GM18507 (cell line): ENCODE results near the gene CDK9.

Experiments used
- DNase-seq: peaks from one replicate; pipeline ENCODE4 v3.0.0; 2011; ENCODE audit warnings: low read depth; ENCODE audit not compliant: insufficient read length; ENCODE audit errors: extremely low spot score
- FAIRE-seq: peaks from 2 replicates; lab custom pipeline; 2011; peaks lifted over from hg19 to GRCh38; lab: Jason Lieb, UNC

CDK9 gene

DNA sequence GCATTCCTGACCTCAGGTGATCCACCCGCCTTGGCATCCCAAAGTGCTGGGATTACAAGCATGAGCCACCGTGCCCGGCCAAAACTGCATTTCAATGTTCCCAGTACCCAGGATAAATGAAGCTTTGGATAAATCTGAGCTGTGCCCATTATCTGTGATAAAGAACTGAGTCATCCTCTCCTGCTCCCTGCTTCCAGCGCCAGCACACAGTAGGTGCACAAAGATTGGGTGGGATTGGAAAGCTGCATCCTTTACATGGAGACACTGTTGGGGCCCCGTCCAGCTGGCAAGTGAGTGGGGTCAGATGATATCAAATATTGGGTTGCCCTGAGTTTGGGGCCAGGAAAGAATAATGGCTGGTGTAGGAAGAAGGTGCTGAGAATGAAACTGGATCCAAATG, 24.8 kb upstream of the CDK9 start:
- DNase-seq (no peak), FAIRE-seq (no peak)

DNA sequence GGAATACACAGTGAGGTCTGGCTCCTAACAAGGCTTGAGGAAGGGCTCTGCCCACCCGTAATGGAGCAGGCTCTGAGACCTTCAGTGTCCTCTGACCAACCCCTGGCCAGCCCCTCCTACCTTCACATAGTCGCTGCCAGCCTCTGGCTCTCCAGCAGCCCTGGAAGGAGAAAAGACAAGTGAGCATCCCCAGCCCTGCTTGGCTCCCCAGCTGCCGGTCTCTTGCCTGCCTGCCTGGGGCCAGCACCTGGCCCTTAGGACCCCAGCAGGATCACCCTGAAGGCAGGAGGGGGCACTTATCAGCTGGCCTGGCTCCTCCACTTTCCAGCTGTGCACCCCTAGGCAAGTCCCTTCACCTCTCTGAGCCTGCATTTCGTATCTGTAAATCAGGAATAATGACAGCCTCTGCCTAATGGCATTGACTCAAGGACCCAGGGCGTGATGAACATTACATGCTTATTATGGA, 24.3 kb upstream of the CDK9 start:
- FAIRE-seq (no peak), DNase-seq (no peak)

DNA sequence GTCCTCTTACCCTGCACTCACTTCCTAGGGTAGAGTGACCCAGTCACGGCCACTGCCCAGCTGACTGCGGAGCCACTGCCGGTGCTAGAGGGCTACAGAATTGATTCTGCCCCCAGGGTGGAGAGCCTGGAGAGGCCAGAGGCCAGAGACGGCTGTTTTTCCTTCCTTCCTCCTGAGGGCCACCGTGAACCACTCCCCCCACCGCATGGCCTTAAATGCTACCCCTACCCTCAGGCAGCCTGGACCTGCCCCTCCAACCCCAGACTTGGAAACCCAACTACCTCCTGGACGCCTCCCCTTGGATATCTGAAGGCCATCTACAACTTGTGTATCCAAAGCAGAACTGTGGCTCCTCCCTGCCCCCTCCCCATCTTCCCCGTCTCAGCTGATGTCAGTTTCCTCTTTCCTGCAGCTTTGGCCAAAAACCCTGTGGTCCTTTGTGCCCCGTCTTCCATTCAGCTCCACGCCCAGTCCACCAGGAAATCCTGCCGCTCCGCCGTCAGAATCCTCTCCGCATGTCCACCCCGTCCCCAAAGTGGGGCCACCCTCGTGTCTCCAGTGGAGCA, 23.6 kb upstream of the CDK9 start:
- no peak for DNase-seq
- FAIRE-seq: no peak

DNA sequence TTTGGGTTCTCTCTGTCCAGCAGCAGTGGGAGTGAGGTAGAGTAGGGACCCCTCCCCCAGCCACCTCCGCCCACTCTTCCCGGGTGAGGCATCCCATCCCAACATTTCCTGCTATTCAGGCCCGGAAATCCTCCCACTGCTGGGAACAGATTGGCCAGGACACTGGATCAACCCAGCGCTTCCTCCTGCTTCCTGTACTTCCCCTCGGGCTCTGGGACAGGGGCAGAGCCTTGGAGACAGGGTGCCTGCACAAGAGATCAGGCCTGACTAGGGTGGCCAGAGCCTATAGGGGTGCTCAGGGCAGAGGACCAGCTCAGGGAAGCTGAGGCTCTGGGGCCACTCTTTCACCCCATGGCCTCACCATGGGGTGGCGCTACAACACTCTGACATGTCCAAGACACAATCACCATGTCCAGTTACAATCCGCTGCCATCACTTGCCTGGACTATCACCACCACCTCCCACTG, 21.9 kb upstream of the CDK9 start:
- FAIRE-seq (no peak), DNase-seq (no peak)

DNA sequence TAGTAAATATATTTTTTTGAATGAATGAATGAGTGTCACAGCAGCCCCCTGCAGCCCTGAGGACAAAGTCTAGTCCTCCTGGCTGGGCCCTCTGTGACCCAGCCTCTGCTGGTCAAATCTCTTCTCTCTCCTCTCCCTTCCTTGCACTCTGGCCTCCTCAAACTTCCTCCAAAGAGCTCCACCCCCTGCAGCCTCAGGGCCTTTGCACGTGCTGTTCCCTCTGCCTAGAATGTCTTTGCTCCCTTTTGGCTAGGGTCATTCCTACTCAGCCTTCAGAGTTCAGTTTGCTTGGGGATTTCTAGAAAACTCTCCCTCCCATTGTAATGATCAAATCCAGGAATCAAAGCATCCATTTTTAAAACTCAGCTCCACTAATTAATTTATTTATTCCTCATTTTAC, 20.4 kb upstream of the CDK9 start:
- DNase-seq (no peak), FAIRE-seq (no peak)

DNA sequence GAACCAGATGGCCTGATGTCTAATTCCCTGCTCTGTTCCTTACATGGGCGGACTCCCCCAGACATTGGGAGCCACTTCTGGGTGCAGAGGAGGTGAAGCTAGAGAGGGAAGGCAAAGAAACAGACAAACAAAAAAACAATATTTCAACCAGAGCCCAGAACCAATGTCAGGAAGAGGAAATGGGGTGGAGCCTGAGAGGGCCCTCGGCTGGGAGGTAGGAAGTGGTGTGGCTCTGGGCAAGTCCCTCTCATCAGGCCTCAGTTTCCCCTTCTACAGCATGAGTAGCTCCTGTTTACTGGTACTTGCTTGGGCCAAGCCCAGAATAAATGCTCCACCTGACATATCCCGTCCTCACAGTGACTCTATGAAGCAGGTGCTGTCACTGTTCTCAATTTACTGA, 18.4 kb upstream of the CDK9 start:
- FAIRE-seq: no peak
- DNase-seq: no peak

DNA sequence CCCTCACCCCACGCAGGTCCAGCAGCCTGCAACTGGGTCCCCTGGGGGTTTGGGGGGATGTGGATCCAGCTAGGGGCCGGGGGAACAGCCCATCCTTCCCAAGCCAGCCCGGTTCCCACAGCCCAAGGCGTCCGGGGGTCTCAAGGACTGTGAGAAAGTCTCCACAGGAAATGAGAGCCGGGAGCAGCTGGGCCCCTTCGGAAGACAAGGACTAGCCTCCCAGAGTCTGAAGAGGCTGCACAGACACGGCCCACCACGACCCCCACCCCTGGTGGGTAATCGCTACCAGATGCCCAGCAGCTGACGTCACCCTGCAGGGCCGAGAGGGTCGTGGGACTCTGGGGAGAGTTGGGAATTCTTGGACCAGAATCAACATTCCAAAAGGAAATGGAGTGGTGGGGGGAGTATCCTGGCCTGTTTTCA, 17.9 kb upstream of the CDK9 start:
- DNase-seq: no peak
- FAIRE-seq: no peak

DNA sequence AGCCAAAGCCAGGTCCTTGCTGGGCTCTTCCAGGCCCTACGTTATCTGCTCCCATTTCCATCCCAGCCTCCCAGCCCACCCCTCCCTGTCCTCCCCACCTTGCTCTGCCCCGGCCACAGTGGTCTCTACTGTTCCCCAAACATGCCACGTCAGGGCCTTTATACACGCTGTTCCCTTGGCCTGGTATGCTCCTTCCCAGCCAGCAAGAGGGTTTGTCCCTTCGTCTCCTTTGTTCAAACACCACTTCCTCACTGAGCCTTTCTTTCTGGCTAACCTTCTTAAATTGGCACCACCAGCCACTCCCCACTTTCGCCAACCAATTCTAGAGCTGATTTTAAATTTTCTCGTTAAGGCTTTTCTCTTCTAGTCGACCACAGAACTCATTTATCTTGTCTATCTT, 17.1 kb upstream of the CDK9 start:
- FAIRE-seq: no peak
- DNase-seq: no peak

DNA sequence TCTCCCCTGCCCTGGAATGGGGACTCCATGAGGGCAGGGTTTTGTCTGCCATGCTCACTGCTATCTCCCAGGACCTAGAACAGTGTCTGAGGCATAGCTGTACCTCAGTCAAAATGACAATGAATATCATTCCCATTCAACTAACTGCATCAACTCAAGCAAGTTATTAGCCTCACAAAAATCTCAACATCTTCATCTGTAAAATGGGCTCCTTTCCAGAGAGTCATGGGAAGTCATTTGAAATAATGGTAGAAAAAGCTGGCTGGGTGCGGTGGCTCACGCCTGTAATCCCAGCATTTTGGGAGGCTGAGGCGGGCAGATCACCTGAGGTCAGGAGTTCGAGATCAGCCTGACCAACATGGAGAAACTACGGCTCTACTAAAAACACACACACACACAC, 16.7 kb upstream of the CDK9 start:
- FAIRE-seq (no peak), DNase-seq (no peak)

DNA sequence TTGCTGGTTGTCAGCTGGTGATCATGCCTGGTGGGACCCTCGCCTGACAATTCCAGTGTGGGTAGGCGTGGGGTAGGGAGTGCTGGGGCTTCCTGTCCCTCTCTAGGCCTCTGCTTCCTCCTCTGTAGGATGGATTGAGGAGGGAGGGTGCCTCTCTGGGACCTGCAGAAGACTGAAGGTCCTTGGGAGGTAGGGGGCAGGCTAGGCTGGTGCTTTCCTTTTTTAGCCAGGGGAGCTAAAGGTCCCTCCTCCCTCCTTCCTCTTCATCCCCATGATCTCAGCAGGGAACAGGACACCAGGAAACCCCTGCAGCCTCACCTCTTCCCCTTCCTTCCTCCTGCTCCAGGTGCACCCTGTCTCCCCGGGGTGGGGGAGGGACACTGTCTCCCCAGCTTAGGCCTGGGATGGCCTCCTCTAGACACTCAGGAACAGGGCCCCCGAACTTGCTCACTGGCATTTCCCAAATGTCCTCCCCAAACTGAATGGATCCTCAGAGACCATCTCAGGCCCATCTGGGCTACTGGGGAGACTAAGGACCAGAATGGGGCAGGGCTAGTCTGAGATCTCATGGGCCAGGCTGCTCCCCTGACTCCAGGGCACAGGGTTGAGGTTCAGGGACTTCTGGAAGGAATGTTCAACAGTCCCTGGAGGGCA, 15.8 kb upstream of the CDK9 start:
- FAIRE-seq (no peak), DNase-seq (no peak)

DNA sequence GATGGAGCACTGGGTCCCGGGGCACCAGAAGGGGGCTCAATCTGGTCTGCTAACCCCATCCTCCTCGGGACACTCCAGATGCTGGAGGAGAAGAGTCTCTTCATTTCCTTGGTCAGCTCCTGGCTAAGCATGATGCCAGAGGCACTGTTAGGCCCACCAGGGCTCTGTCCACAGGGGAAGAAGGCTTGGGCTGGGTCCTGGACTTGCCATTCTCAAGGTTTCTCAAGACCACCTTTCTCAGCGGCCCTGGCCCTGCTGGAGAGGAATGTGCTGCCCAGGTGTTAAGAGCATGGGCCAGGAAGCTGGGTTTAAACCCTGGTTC, 15.3 kb upstream of the CDK9 start:
- DNase-seq (no peak), FAIRE-seq (no peak)

DNA sequence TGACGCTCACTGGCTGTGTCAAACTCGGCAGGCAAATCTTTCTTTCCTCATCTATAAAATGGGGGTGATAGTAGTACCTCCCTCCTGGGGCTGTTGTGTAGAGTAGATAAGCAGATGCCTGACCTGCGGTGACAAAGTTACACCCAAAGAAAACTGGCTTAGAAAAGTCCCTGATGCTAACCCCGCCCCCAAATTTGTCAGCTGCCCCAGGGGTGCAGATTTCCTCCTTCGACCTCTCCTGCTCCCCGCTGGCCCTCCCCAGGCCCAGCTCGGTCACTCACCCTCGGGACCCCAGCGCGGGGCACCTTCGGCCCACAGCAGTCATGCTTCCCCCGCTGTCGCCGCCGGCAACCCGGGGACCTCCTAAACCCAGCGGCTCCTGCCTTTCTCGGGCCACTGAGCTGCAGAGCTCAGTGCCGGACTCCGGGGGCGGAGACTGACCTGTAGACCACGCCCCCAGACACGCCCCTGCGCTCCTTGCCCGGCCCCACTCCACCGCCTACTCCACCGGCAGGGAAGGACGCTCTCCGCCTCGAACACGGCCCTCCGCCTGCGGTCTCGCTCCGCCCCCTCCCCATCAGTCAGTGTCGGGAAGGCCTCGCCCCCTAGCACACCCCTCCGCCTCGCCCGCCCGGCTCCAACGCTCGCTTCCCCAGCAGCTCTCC, 14.8 kb upstream of the CDK9 start:
- peak; percentile 93 for FAIRE-seq
- peak; percentile 82 for DNase-seq

DNA sequence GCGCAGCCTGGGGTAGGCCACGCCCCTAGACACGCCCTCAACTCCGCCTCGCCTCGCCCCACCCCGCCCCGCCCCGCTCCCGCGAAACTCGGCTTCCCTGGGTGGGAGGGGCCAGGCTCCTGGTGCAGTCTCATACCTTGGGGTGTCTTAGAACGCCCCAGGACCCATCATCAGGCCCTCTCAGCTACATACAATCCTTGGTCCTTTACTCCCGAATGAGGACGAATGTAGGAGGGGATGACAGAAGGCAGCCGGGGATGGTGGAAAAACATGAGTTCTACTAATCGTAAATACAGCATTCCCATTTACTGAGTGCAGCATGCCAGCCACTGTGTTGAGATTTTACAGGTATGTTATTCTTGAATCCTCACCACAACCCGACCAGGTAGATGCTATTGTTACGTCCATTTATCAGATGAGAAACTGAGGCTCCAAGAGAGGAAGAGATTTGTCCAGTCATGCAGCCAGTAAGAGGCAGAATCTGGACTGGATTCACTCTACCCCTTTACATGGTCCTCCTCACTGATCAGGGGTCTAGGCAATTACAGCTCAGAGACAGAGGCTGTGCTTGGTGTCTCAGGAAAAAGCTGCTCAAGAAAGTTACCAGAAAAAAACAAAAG, 14.2 kb upstream of the CDK9 start:
- FAIRE-seq: no peak
- no peak for DNase-seq

DNA sequence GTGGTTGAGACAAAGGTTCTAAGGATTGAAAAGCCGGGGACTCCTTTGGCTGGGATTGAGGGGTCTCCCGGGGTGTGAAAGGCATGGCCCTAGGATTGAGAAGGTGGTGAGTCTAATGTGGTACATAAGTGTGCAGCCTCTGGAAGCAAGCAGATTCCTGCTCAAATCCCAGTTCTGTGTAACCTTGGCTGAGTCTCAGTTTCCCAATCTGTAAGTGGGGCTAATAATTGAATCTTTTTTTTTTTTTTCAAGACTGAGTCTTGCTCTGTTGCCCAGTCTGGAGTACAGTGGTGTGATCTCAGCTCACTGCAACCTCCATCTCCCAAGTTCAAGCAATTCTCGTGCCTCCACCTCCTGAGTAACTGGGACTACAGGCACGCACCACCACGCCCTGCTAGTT, 13.2 kb upstream of the CDK9 start:
- no peak for FAIRE-seq
- DNase-seq: no peak

DNA sequence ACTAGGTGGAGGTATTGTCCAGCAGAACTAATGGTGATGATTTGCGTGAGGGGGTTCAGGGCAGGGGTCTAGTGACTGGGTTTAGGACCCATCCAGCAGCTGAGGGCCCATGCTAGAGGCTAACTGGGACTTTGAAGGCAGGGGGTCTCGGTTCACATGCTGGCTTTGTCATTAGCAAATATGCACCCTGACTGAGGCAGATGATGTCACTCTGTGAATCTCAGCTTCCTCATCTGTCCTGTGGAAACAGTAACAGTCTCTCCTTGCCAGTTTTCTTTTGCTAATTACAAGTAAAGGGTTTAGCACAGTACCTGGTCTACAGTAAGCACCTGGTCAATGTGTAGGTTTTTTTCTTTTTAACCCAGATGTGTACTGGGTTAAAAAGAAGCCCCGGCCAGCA, 12.6 kb upstream of the CDK9 start:
- FAIRE-seq (no peak), DNase-seq (no peak)

DNA sequence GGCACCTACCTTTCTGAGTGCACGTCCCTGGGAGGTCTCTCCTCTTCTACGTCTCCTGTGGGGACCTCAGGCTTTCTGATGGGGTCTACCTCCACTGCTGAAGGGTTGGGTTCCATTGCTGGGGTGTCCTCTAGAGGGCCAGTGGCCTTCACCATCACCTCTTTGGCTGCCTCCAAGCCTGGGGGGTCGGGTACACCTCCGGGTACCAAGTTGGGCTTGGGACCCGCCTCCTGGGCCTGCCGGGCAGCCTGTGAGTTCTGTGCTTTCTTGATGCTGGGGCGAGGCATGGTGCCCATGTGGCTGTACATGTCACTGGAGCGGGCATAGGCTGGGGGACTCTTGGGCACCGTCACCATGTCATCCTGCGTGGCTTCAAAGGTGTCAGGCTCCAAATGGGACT, 11.9 kb upstream of the CDK9 start:
- no peak for FAIRE-seq
- DNase-seq: no peak

DNA sequence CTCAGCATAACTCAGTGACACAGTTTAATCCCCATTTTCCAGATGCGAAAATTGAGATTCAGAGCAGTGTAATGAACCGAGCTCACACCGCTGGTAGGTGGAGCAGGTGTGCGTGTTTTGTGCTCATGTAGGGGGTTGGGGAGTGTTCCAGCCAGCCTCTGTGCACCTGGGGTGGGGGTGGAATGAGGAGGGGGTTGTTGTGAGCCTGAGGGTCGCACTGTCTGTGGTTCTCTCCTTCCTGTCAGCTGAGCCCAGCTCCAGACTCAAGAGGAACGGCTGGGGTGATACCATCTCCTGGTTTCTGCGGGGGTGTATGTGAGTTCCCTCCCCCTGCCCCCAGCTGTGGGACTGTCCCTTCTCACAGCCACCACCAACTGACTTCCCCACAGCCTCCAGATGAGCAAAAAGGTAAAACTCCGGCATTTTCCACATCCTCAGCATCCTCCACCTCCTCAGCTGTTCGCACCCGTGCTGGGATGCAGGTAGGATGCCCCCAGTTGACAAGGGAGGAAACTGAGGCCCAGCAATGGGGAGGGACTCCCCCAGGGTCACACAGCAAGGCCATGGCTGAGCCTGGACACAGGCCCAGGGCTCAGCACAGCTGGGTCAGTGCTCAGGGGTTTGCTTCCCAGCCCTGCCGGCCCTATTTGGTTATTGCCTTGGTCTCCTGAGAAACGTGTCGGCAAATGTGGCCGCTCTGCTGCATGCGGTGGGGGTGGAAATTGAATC, 9.5 kb upstream of the CDK9 start:
- DNase-seq: peak; percentile 58
- peak; percentile 81 for FAIRE-seq

DNA sequence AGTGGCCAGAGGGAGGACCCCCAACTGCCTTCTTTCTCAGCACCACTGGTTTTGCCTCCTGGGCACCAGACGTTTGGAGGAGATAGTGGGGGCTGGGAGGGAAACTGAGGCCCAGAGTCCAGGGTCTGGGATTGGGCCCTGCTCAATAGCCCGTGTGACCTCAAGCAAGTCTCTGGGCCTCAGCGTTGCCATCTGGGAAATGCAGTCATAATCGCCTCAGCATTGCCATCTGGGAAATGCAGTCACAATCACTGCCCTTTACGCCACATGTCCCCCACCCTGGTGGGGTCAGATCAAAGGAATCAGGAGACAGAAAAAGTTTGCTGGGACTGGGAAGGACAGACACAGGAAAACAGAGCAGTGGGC, 8.9 kb upstream of the CDK9 start:
- peak; percentile 45 for FAIRE-seq
- no peak for DNase-seq

DNA sequence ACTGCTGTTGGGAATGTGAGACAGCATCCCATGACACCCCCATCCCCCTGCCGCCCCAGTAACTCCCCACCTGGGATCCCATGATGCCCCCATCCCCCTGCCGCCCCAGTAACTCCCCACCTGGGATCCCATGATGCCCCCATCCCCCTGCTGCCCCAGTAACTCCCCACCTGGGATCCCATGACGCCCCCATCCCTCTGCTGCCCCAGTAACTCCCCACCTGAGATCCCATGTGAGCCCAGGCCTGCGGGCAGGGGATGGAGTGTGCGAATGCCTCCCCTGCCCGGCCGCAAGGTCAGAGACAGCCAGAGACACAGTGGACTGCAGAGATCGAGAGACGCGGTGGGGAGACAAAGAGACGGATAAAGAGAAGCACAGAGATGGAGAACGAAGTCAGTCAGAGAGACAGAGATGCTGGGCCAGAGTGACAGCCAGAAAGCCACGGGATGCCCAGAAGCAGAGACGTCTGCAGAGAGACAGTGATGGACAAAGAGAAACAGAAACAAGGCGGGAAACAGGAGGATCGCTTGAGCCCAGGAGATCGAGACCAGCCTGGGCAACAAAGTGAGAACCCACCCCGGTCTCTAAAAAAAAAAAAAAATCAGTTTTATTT, 8.4 kb upstream of the CDK9 start:
- no peak for DNase-seq
- no peak for FAIRE-seq
